HEK293T (cell line): ENCODE data around the gene CXXC1.

Experiments
- FOXM1 ChIP-seq: fragments of 450-650 bp; IDR thresholded peaks from 2 replicates; pipeline ENCODE4 v1.6.1; 2017; ENCODE audit warnings: mild to moderate bottlenecking, borderline replicate concordance
- SUZ12 ChIP-seq: fragments of 450-650 bp; IDR thresholded peaks from 2 replicates; pipeline ENCODE4 v1.6.1; 2016; ENCODE audit warnings: mild to moderate bottlenecking
- ZNF384 ChIP-seq: fragments of 450-650 bp; IDR thresholded peaks from 2 replicates; pipeline ENCODE4 v1.6.1; 2016

- no peak for TF ChIP-seq FOXM1
- TF ChIP-seq SUZ12, result no peak
- no peak for TF ChIP-seq ZNF384
These were observed 40.5 kb upstream of the CXXC1 start for GRCh38 chr18:50327983-50328382.
